Muscle of arm (tissue), 14 donors: ENCODE measurements around the gene SLC38A9. TPM values are rescaled to one million over a fixed set of nuclear protein-coding genes. Genes with fewer than 3 reads are reported as not detected.
"Not testable (repeated sequence)": the region's sequence is repeated elsewhere in the genome, so short reads cannot be mapped to it uniquely, and the experiment has no call there.

Experiments
- DNase-seq: peaks from one replicate; pipeline ENCODE4 v3.0.0-alpha.2; 2013
- long read RNA-seq, 11 donors: transcript quantifications; one replicate each; lab custom pipeline, GENCODE V29; 2026
- polyA plus RNA-seq, 12 donors: library from polyadenylated mRNA; unstranded; fragments of 120-200 nt; gene quantifications; one replicate each; pipeline ENCODE4 v1.2.1, GENCODE V29; 2013; ENCODE audit not compliant: insufficient read length in 12 of 12

Gene SLC38A9, protein sequence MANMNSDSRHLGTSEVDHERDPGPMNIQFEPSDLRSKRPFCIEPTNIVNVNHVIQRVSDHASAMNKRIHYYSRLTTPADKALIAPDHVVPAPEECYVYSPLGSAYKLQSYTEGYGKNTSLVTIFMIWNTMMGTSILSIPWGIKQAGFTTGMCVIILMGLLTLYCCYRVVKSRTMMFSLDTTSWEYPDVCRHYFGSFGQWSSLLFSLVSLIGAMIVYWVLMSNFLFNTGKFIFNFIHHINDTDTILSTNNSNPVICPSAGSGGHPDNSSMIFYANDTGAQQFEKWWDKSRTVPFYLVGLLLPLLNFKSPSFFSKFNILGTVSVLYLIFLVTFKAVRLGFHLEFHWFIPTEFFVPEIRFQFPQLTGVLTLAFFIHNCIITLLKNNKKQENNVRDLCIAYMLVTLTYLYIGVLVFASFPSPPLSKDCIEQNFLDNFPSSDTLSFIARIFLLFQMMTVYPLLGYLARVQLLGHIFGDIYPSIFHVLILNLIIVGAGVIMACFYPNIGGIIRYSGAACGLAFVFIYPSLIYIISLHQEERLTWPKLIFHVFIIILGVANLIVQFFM
- polyA plus RNA-seq, result 10 to 100 TPM in 11 of 12 donors, not detected in 1; 12.6 to 21.6 (median 15.1) TPM
- long read RNA-seq, donor 1, result 0 reads
- long read RNA-seq, donor 2, result 0 reads
- long read RNA-seq, donor 3, result 0 reads
- long read RNA-seq, donor 4, result 0 reads
- long read RNA-seq, donor 5, partial matches to known transcripts, result 0 of 1 reads
- long read RNA-seq, donor 5, other reads (novel, unspliced or antisense), result 0 of 1 reads
- long read RNA-seq, donor 6, result 0 reads
- long read RNA-seq, donor 7, result 0 reads
- long read RNA-seq, donor 8, partial matches to known transcripts, result 0 of 1 reads
- long read RNA-seq, donor 8, other reads (novel, unspliced or antisense), result 0 of 1 reads
- long read RNA-seq, donor 9, result 0 reads
- long read RNA-seq, donor 10, partial matches to known transcripts, result 0 of 1 reads
- long read RNA-seq, donor 10, other reads (novel, unspliced or antisense), result 0 of 1 reads
- long read RNA-seq, donor 11, result 0 reads

DNA sequence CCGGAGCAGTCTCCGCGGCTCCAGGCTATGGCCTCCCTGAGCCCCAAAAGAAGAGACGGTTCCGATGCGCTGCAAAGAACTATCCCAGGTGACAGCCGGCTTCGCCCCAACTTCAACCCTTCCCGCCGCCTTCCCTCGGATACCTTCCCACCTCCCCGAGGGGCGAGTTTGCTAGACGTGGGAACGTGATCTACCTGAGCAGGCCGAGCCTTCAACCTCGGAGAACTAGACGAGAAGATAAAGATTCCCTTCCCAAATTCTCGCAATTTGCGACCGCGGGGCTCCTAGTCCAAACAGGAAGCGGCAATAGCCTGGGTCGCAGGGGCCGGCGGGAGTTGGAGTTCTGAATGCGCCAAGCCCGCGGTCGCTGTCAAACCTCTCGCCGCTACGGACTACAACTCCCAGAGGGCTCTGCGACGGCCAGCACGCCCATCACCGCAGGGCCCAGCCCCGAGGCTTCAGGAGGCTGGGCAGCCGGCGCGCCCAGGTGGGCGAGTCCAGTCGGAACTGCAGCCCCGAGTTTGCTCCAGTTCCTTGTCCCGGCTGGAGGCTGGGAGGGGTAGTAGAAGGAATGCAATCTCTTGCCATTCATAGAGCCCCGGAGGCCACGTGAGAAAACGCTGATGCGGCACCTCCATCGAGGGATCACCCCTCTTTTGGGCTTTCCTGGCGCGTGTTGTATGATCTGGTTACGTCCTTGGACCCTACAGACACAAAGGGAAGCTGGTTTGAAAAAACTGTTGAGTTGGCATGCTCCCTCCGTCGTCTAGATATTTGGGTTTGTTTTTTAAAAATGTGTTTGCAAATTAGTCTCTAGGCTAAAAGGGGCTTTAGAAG lies at the start of gene SLC38A9:
TSS of gene SLC38A9 (minus strand) at position 302 of the 837 bp plus-strand sequence. CDS start 14,366 bp downstream, outside the sequence.
- DNase-seq, result peak; percentile 96

DNA sequence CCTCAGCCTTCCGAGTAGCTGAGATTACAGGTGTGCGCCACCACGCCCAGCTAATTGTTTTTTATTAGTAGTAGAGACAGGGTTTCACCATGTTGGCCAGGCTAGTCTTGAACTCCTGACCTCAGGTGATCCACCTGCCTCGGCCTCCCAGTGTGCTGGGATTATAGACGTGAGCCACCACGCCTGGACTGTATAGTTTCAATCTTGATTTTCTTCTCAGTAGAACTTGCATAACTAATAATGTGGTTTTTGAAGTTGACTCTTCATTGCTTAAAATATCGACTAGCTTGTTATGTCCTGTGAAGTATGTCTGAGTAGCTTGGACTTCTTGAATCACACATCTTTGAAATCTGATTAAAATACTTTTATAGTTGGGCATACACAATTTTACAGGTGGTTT lies 49.6 kb upstream of the SLC38A9 start:
- DNase-seq, result not testable (repeated sequence)

DNA sequence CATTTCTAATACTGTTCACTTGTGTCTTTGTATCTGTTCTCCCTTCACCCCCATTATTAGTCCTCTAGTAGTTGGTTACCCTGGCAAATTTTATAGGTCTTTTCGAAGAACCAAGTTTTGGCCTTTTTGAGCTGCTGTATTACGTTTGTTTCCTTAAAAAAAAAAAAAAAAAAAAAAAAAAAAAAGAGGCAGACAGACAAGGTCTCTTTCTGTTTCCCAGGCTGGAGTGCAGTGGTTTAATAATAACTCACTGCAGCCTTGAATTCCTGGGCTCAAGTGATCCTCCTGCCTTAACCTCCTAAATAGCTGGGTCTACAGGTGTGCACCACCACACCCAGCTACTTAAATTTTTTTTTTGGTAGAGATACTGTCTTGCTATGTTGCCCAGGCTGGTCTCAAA lies 46.6 kb upstream of the SLC38A9 start:
- no peak for DNase-seq

DNA sequence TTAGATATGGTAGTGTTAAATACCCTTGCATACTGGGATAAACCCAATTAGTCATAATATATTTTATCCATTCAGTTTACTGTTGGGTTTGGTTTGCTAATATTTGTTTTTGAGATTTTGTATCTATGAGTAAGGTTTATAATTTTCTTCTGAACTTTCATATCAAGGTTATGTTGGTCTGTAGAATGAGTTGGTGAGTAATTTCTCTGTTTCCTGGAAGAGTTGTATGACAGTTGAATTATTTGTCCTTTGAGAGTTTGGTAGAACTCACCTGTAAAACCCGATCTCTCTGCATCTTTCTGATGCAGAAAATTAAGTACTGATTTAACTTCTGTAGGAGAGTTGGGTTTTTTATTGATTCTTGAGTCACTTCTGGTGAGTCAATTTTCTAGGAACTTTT lies 46.1 kb upstream of the SLC38A9 start:
- DNase-seq, result no peak

DNA sequence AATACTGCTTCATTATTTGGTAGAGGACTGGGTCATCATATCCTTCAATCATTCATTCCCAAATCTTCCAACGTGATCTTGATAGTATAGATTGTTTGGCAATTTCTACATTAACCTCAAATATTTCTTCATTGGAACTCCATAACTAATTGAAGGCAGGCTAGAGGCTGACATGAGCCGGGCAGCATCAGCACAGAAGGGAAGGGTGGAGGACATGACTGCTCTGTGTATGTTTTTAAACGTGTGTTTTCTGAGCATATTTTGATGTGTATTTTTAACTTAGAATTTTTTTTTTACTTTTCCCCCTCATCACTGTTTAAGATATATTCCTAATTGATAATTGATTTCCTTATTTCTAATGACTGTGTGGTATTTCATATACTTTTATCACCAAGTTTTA lies 38.4 kb upstream of the SLC38A9 start:
- DNase-seq, result no peak

DNA sequence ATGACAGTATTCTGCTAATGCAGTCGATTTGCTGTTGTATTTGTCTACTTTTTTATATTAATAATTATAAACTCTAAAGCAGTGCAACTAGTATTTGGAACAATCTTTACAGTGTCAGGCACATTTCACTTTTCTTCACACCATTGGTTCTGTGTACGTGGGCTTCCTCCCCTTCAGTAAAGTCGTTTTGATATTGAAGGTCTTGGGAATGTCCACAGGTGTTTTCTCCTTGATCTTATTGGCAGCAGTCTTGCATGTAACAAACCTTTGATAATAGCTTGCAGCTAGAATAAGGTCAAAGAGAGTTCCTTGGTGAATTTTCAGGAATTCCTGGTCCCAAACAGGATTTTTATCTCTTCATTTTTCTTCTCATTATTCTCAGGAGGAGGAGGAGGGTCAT lies 37.9 kb upstream of the SLC38A9 start:
- no peak for DNase-seq

DNA sequence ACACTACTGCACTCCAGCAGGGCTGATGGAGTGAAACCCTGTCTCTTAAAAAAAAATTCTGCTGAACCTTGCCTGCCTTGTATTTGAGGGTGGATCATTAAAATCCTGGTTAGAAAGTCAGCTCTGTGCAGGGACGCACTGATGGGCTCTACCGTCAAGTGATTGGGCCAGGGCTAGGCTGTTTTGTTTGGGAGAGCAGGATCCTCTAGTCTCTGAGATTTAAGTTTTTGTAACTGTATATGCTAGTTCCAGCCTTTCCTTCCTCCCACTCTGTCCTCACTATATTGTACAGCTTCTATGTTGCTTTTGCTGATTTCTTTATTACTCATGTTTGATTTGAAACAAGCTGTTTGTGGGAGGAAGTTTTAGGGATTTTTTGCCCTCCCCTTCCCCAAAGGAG lies 37.3 kb upstream of the SLC38A9 start:
- peak; percentile 0 for DNase-seq

DNA sequence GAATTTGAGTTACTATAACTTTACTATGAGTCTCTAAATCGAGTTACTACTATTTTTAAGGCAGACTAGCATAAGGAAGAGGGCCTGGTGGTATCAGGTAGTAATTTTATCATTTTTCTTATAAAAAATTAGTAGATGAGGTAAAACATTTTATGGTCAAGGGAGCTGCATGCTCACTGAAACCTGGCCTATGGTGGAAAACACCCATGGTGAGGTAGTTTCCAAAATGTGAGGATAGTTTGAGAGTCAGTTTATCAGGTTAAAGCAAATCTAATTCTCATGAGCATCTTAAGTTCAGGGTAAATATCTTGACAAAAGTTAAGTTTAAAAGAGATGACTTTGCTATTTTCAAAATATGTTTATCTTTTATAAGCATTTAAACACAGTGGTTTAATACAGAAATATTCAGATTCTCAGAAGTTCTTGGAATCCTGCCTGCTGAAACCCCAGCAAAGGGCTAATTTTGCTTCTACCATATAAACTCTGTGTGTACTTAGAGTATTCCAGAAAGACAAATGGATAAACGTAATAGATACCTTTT lies 35.7 kb upstream of the SLC38A9 start:
- no peak for DNase-seq

DNA sequence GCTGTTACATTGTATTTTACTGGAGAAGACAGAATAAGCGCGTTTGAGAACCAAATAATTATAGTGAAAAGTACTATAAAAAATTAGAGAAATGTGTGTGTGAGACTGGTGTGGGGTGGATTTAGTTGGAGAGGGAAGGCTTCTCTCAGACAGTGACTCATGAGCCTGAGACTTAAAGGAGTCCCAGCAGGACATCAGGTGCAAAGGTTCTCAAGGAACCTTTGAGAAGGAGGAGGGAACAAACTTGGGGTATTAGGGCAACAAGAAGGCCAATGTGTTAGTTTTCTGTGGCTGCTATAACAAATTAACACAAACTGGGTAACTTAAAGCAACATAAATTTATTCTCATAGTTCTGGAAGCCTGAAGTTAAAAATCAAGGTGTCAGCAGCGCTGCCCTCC lies 30.7 kb upstream of the SLC38A9 start:
- DNase-seq, result no peak

DNA sequence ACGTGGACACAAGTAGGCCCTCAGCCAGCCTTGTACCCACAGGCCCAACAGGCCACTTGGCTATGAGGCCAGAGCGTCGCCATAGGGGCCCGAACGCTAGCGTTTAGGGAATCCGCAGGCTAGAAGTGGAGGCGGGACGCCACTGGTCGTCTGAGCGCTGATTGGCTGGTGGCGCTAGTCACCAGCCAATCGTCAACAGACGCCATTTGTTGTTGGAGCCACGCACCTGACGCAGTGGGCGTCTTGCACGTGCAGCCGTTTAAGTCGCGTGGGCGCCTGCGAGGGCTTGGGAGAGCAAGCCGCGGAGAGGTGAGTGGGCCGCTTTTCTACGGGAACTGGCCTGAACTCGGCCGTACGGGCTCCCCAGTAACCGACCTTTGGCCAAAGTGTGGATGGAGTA lies 25.7 kb upstream of the SLC38A9 start, which contains the start of gene DDX4:
TSS of gene DDX4 (plus strand) at position 269 of the 400 bp plus-strand sequence. CDS start 903 bp downstream, outside the sequence.
- no peak for DNase-seq

DNA sequence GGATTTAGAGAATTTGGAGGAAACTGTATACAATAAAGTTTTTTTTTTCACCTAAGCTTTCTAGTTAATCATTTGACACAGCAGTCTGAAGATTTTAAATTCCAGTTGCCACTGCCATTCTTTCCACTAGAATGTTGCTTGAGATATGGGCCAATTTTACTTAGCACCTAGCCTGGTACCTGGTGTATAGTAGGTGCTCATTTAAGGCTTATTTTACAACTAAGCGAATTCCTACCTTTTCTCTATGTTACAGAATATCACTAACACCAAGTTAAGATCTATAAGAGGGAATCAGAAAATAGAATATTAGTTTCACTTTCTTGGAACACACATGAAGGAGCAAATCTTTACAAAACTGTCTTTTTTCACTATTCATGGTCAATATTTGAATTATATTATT lies 22.5 kb upstream of the SLC38A9 start:
- no peak for DNase-seq

DNA sequence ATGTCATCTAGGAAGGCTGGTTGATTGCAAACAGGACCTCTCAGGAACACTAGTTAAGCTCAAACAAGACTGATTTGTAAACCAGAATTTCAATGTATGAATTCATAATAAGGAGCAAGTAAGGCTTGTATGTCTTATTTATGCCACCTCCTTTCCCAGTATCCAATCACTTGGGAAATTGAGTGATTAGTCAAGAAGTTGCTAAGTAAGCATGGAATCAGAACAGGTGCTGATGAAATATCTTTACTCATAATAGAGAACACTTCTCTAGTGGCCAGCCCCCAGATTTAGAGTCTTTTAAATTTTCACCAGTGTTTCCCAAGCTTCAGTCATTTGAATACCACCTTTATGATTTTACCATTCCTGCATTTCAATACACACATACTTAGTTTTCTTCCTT lies 20.5 kb upstream of the SLC38A9 start:
- DNase-seq, result no peak

DNA sequence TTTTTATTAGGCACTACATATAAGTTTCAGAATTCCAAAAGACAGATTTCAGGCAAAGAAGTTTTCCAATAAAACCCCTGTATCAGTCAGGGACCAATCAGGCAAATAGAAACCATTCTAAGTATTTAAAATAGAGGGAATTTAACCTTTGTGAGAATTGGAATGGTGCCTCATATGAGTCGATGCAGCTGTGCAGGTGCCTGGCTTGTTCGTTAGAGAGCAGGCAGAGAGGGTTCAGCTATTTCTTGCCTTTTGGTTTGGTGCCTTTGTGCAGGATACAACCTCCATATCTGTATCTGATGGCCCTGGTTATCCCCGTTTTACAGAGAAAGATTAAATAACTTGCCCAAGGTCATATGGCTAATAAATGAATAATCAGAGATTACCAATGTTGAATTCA lies 19.7 kb upstream of the SLC38A9 start:
- DNase-seq, result no peak

DNA sequence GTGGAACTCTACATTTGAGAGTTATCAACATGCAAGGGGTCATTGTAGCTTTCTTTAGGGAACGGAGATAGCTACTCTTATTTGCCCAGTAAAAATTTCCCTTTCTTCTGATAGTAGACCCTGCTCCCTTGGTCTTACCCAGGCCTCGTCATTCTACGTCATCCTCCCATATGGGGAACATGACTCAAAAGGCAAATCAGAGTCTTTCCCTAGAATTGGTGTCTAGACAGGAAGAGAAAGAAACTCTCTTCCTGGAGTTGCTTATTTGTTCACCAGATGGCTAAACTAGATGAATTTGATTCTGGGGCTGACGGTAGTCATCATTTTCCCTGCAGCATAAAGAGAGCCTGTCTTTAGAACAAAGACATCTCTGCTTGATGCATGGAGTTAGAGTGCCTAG lies 12.2 kb upstream of the SLC38A9 start:
- DNase-seq, result no peak

DNA sequence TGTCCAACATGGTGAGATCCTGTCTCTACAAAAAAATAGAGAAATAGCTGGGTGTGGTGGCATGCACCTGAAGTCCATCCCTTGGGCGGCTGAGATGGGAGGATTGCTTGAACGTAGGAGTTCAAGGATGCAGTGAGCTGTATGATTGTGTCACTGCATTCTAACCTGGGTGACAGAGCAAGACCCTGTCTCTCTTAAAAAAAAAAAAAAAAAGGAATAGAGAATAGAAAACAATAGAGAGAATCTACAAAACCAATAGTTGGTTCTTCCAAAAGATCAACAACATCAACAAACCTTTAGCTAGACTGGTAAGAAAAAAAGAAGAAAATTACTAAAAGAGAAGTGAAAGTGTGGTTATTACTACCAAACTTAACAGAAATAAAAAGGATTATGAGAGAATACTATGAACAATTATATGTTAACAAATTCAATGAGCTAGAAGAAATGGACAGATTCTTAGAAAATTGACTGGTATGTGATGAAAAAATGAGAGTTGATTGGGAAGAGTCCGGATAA lies 8.1 kb upstream of the SLC38A9 start:
- DNase-seq, result no peak

DNA sequence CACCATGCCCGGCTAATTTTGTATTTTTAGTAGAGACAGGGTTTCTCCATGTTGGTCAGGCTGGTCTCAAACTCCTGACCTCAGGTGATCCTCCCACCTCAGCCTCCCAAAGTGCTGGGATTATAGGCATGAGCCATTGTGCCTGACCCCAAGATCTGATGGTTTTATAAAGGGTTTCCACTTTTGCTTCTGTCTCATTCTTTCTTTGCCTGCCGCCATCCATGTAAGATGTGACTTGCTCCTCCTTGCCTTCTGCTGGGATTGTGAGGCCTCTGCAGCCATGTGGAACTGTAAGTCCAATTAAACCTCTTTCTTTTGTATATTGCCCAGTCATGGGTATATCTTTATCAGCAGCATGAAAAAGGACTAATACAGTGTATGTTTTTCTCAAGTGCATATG lies 6.9 kb upstream of the SLC38A9 start:
- DNase-seq, result not testable (repeated sequence)

DNA sequence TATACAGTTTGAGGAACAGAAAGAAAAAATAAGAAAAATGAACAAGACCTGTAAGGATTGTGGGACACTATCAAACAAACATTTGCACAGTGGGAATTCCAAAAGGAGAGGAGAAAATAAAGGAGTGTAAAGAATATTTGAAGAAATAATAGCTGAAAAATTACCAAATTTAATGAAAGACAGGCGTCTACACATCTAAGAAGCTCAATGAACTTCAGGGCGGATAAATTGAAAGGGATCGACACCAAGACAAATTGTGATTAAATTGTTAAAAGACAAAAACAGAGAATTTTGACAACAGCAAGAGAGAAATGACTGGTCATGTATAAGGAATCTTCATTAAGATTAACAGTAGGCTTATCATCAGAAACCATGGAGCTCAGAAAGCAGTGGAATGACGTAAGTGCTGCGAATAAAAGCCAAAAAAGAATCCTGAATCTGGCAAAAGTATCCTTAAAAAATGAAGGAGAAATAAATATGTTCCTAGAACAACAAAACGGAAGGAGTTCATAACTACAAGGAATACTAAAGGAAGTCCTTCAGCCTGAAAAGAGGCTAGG lies 3.5 kb upstream of the SLC38A9 start:
- no peak for DNase-seq

DNA sequence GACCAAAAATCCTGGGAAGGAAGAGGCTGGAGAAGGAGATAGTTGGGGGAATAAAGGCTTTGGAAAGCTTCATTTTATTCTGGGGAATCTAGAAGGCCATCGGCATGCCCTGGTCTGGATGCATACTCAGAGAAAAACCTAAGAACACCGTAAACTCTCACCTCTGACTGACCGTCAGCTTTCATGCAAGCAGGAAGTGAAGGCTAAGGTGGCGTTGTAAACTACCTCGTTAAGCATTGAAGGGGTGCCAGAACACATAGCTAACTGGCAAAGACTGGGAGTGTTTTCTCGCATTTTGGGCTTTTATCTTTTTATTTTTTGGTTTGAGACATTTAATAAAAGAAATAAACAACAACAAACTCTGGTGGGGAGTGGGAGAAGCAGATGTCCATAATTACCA lies 2.6 kb upstream of the SLC38A9 start:
- no peak for DNase-seq

DNA sequence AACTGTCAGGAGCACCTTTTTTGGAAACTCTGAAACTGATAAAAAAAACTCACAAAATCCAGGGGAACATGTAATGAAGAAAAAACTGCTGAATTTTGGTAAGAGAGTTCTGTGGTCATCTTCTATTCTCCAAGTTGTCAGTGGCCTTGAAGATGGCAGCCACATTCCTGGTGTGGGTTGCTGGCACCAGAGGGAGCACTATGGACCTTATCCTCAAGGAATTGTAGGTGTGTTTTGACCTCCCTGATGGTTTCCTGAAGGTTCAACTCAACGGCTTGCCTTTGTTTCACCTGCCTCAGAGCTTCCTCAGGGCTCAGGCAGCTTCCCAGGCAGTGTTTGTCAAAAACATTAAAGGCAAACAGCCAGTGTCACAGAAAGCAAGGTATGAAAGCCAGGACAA lies 2.2 kb upstream of the SLC38A9 start:
- no peak for DNase-seq

DNA sequence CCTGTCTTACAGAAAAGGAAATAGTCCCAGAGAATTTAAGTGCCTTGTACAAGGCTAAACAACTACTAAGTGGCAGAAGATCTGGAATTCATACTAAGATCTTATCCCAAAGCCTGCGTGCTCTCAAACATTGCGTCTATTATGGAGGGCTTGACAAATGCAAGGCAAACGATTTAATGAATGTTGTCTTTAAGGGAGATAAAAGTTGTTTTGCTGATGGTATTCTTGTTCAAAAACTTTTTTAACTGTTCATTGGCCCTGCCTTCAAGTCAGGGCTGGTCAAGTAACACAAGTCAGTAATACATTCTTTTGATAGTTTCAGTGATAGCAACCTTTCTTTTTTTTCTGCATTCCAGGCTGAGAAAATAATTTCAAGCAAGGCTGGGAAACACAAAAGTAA lies 1.7 kb upstream of the SLC38A9 start:
- DNase-seq, result no peak
